Breast epithelium (tissue), 3 donors: Measurements from ENCODE around the gene ADAMTS5.

Experiments
- CTCF ChIP-seq, 3 donors: fragments of 450-650 bp; IDR thresholded peaks; one replicate each; pipeline ENCODE4 v1.5.1; 2016 to 2017; ENCODE audit warnings: antibody characterized with exemption in 3 of 3, mild to moderate bottlenecking in 3 of 3, moderate library complexity in 3 of 3
- POLR2A ChIP-seq: fragments of 450-650 bp; IDR thresholded peaks from one replicate; pipeline ENCODE4 v1.6.1; 2016; ENCODE audit warnings: antibody characterized with exemption, mild to moderate bottlenecking, moderate library complexity
- POLR2AphosphoS5 ChIP-seq, 3 donors: sonication (generic); formaldehyde crosslinking; IDR thresholded peaks; one replicate each; pipeline ENCODE4 v1.6.1; 2017; ENCODE audit warnings: antibody characterized with exemption in 3 of 3

GRCh38 chr21:26914557-26914956 lies 52.3 kb downstream of the ADAMTS5 start:
- no peak for TF ChIP-seq POLR2A
- no peak for TF ChIP-seq CTCF (IDR thresholded peaks at IDR 0.05)
- TF ChIP-seq POLR2AphosphoS5 (IDR thresholded peaks at IDR 0.05), result no peak
